GM12891 (cell line): ENCODE measurements around the gene FITM2.

Source experiments
- PAX5 ChIP-seq: IDR thresholded peaks from 2 replicates; pipeline ENCODE4 v1.6.1; 2011; ENCODE audit warnings: low read length, moderate library complexity, mild to moderate bottlenecking; ENCODE audit not compliant: insufficient read depth, severe bottlenecking
- POLR2A ChIP-seq: IDR thresholded peaks from 2 replicates; pipeline ENCODE4 v1.6.1; 2011; ENCODE audit warnings: low read depth, low read length, control low read depth
- POLR2AphosphoS5 ChIP-seq: IDR thresholded peaks from 2 replicates; pipeline ENCODE4 v1.6.1; 2011; ENCODE audit warnings: low read depth, low read length, control low read depth
- SPI1 ChIP-seq: IDR thresholded peaks from 2 replicates; pipeline ENCODE4 v1.6.1; 2011; ENCODE audit warnings: low read depth, low read length, control low read depth
- TAF1 ChIP-seq: IDR thresholded peaks from 2 replicates; pipeline ENCODE4 v1.6.1; 2011; ENCODE audit warnings: low read depth, low read length, control low read depth

DNA sequence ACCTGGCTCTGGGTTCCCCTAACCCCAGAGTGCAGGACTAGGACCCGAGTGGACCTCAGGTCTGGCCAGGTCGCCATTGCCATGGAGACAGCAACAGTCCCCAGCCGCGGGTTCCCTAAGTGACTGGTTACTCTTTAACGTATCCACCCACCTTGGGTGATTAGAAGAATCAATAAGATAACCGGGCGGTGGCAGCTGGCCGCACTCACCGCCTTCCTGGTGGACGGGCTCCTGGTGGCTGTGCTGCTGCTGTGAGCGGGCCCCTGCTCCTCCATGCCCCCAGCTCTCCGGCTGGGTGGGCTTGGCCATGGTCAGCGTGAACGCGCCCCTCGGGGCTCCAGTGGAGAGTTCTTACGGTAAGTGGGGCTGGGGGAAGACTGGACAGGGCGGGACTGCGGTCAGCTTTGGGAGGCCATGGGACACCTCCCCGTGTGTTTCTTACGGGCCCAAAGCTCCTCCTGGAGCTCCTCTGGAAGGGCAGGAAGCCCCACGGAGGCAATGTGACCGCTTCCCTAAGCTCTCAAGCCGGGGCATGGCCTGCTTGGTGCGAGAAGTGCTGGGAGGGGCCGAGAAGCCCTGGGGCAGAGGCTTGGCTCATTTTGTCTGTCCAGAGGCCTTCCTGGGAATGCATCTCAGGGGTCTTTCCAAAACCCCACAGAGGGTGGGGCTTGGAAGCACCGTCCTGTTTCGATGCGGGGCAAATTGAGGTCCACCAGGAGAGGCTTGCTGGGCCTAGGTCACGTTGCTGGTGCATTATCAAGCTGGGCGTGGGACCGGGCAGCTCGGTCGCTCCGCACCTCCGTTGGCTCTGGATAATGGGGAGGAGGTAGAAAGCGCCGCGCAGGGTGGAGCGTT is 44.7 kb upstream of the FITM2 start, which contains the start of gene HNF4A:
- TF ChIP-seq TAF1 (no peak), POLR2A (no peak), POLR2AphosphoS5 (no peak), SPI1 (no peak), PAX5 (no peak)
